Measurements from ENCODE around the gene CRYGD. TPM values are rescaled to one million over a fixed set of nuclear protein-coding genes. Genes with fewer than 3 reads are reported as not detected.

Gene CRYGD
- total and polyA plus RNA-seq, 11 donors: not detected

DNA sequence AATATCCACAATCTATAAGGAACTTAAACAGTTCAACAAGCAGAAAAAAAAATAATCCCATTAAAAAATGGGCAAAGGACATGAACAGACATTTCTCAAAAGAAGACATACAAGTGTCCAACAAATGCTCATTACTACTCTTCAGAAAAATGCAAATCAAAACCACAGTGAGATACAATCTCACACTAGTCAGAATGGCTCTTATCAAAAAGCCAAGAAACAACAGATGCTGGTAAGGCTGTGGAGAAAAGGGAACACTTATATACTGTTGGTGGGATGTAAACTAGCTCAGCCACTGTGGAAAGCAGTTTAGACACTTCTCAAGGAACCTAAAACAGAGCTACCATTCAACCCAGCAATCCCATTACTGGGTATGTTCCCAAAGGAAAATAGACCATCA is 28.8 kb upstream of the CRYGD start:
- ATAC-seq (no peak), DNase-seq (no peak)
- Histone ChIP-seq H3K4me1 (no peaks in the 10 kb centered on the region), H3K36me3 (no peaks in the 10 kb centered on the region), H3K9me3 (peaks cover 0 to 7% (median 0%) of the 10 kb centered on the region in 12 donors), H3K27ac (no peak overlapping the region), H3K4me3 (no peak overlapping the region), H3K27me3 (no peaks in the 10 kb centered on the region)
- intact Hi-C loops (cut with DNase I): no loop called here
- TF ChIP-seq, protein P1, sequence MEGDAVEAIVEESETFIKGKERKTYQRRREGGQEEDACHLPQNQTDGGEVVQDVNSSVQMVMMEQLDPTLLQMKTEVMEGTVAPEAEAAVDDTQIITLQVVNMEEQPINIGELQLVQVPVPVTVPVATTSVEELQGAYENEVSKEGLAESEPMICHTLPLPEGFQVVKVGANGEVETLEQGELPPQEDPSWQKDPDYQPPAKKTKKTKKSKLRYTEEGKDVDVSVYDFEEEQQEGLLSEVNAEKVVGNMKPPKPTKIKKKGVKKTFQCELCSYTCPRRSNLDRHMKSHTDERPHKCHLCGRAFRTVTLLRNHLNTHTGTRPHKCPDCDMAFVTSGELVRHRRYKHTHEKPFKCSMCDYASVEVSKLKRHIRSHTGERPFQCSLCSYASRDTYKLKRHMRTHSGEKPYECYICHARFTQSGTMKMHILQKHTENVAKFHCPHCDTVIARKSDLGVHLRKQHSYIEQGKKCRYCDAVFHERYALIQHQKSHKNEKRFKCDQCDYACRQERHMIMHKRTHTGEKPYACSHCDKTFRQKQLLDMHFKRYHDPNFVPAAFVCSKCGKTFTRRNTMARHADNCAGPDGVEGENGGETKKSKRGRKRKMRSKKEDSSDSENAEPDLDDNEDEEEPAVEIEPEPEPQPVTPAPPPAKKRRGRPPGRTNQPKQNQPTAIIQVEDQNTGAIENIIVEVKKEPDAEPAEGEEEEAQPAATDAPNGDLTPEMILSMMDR (IDR thresholded peaks at IDR 0.05): no peak
- TF ChIP-seq POLR2A (IDR thresholded peaks at IDR 0.05): no peak

DNA sequence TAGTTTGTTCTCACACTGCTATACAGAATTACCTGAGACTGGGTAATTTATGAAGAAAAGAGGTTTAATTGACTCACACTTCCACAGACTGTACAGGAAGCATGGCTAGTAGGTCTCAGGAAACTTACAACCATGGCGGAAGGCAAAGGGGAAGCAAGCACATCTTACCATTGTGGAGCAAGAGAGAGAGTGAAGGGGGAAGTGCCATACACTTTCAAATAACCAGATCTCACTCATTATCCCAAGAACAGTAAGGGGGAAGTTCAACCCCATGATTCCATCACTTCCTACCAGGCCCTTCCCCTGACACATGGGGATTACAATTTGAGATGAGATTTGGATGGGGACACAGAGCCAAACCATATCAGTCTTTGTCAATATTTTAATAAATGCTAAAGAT is 26.6 kb upstream of the CRYGD start:
- Histone ChIP-seq H3K4me1 (no peaks in the 10 kb centered on the region), H3K27me3 (no peaks in the 10 kb centered on the region), H3K27ac (no peak overlapping the region), H3K36me3 (no peaks in the 10 kb centered on the region), H3K9me3 (peaks cover 0 to 7% (median 0%) of the 10 kb centered on the region in 12 donors), H3K4me3 (no peak overlapping the region)
- 81 to 92% (median 89%) methylated on average over 1 of the region's 1 CpG for WGBS, 4 donors
- intact Hi-C loops (cut with DNase I): no loop called here
- TF ChIP-seq, protein P1 (IDR thresholded peaks at IDR 0.05): no peak
- TF ChIP-seq POLR2A (IDR thresholded peaks at IDR 0.05): no peak
- no peak for DNase-seq
- no peak for ATAC-seq

DNA sequence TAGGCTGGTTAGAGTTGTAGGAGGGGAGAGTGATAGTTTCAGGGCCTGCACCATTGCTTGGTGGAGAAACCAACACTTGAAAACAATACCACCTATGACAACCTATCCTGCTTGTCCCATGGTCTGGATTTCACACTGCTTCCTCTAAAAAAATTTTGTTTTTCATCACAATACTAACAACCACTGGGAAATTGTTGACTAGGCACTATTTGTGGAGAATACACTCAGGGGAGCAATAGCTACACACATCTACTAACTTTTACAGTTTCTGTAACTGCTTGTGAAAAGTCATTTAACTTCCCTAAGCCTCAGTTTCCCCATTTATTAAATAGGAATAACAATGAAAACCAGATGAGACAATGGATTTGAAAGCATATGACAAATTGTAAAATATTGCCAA is 25.8 kb upstream of the CRYGD start:
- Histone ChIP-seq H3K4me3 (no peak overlapping the region), H3K4me1 (no peaks in the 10 kb centered on the region), H3K27ac (no peak overlapping the region), H3K9me3 (peaks cover 0 to 7% (median 0%) of the 10 kb centered on the region in 12 donors), H3K27me3 (no peaks in the 10 kb centered on the region), H3K36me3 (no peaks in the 10 kb centered on the region)
- DNase-seq (no peak), ATAC-seq (no peak)
- TF ChIP-seq, protein P1 (IDR thresholded peaks at IDR 0.05): no peak
- TF ChIP-seq POLR2A (IDR thresholded peaks at IDR 0.05): no peak
- intact Hi-C loops (cut with DNase I): no loop called here

DNA sequence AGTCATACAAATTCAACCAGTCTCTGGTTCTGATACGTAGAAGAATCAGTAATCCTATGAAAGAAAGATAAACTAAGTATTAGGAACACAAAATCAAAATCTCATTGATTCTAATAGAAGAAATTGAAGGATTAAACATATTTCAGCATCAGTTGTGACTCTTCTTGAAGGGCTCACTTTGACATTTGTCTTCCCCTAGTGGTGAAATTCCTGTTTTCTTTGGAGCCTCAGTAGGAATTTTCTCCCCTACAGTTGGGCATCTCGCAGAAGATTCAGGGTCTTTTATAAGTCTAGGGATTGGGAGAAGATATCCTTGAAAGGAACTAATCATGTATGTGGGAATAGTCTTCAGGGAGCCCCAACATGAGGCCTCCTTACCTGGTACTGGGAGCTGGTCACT is 24.5 kb upstream of the CRYGD start:
- ATAC-seq (no peak), DNase-seq (no peak)
- 67 to 74% (median 73%) methylated on average over 2 of the region's 2 CpGs for WGBS, 4 donors
- no peak overlapping the region for H3K4me3 ChIP-seq
- H3K4me1 ChIP-seq: no peaks in the 10 kb centered on the region
- TF ChIP-seq, protein P1 (IDR thresholded peaks at IDR 0.05): no peak
- no peak for TF ChIP-seq POLR2A (IDR thresholded peaks at IDR 0.05)
- H3K27ac ChIP-seq: no peak overlapping the region
- no peaks in the 10 kb centered on the region for H3K36me3 ChIP-seq
- no peaks in the 10 kb centered on the region for H3K27me3 ChIP-seq
- H3K9me3 ChIP-seq: peaks cover 0 to 7% (median 0%) of the 10 kb centered on the region in 12 donors
- intact Hi-C loops (cut with DNase I): no loop called here

Data from heart left ventricle (tissue), 16 donors.